GM12874 (cell line): Measurements from ENCODE around the gene CLEC18A.

Experiments
- TF ChIP-seq, protein P1 (sequence below): IDR thresholded peaks from 2 replicates; pipeline ENCODE4 v1.5.1; 2011; ENCODE audit warnings: low read depth, mild to moderate bottlenecking, control low read depth, low read length, moderate library complexity; ENCODE audit not compliant: insufficient read depth

CLEC18A gene

DNA sequence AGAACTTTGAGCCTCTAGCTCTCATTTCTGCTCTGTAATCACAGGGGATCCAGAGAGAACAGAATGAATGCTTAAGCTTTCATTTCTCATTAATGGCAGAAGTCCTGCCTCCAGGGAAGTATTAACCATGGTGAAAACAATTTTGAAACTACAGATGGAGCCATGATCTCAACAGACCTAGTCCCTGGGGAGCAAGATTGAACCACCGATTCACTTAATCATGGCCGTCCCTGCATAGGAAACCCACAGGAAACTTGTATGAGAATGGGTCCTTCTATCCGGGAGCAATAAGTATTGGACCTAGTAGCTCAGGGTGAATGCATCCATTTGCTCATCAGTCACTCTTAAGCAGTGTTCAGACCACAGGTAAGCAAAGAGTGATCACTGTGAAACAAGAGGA, 40.2 kb upstream of the CLEC18A start:
- TF ChIP-seq, protein P1, sequence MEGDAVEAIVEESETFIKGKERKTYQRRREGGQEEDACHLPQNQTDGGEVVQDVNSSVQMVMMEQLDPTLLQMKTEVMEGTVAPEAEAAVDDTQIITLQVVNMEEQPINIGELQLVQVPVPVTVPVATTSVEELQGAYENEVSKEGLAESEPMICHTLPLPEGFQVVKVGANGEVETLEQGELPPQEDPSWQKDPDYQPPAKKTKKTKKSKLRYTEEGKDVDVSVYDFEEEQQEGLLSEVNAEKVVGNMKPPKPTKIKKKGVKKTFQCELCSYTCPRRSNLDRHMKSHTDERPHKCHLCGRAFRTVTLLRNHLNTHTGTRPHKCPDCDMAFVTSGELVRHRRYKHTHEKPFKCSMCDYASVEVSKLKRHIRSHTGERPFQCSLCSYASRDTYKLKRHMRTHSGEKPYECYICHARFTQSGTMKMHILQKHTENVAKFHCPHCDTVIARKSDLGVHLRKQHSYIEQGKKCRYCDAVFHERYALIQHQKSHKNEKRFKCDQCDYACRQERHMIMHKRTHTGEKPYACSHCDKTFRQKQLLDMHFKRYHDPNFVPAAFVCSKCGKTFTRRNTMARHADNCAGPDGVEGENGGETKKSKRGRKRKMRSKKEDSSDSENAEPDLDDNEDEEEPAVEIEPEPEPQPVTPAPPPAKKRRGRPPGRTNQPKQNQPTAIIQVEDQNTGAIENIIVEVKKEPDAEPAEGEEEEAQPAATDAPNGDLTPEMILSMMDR: no peak

DNA sequence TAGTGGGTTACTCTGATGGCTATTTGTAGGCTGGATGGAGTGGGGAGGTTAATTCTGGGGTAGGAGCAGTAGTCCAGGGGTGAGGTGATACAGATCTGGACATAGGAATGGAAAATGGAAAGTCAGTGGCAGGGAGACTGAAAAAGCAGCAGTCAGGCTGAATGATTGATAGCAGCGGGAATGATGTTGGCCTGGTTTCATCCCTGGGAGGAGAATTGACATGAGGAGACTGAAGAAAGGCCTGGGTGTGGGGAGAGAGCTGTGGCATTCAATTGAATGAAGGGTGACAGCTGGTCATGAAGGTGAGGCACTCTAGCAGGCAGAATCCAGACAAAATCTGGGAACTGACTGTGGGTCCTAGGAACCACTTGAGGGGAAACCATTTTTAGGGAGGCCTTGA, 34.7 kb upstream of the CLEC18A start:
- TF ChIP-seq, protein P1: no peak

DNA sequence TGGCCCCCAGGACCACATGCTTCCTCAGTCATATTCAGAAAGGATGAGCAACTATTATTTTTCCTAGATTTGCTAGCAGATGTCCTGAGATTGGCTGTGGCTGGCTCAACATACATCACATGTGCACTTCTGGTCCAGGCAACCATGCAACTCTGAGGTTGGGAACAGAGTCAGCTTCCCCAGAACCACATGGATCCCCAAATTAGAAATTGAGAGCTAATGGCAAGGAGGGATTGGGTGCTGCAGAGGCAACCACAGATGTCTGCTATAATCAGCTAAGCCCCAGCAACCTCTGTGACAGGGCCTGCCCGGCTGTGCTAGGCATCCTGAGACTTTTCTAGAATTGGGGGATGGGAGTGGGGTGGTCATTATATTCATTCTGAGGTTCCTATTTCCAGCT, 33.8 kb upstream of the CLEC18A start:
- TF ChIP-seq, protein P1: no peak

DNA sequence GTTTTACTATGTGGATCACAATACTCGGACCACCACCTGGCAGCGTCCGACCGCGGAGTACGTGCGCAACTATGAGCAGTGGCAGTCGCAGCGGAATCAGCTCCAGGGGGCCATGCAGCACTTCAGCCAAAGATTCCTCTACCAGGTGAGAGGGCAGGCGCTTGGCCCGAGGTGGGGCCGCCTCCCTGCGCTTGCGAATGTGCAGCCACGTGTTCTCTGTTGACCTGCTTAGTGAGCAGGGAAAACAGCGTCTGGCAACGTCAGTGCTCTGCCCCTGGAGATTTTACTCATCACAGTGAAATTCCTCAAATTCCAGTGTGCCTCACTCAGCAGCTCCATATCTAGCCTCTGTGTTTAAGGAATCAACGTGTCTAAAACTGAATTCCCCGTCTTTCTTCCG, 33.4 kb upstream of the CLEC18A start:
- TF ChIP-seq, protein P1: no peak

DNA sequence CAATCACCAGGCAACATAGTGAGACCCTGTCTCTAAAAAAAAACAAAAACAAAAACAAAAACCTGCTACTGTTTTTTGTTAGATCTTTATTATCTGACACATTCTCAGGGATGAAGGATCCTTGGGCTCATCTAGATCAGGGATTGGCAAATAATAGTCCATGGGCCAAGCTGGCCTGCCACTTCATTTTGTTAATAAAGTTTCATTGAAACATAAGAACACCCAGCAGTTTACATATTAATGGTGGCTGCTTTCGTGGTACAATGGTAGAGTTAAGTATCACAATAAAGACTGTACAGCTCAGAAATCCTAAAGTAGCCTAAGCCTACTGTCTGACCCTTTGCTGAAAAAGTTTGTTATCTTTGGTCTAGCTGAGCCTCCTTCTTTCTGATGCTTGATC, 32.9 kb upstream of the CLEC18A start:
- TF ChIP-seq, protein P1: no peak

DNA sequence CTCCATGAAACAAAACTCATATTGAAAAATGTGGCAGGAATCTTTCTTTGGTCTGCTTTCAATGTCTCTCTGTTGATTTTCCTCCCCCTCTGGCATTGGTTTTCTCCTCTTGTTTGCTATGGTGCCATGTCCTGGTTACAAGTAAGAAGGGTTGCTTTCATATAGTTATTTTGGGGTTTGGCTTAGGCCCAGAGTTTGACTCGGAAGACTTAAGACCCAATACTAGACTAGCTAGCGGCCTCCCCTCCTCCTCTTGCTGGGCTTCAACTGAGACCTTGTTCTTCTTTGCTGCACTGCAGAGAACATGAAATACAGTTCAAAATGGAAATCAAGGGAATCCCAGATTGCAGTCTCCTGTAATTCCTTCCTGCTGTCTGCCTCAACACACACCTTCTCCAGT, 30.0 kb upstream of the CLEC18A start:
- TF ChIP-seq, protein P1: no peak

DNA sequence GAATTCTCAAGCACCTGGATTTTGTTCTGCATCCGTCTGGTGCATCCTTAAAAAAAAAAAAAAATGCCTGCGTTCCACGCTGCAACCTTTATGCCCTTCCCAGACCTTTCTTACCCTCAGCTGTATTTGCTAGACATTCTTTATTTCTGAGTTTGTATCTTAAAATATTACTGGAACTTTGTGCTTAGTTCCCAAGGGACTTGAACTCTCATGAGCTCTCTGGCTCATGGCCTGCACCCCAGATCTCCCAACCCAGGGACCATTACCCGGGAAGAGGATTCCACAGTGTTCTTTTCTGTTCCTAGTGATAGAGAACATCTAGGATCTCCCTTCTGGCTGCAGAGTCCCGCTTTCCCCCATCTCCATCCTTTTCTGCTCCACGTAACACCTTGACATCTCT, 28.9 kb upstream of the CLEC18A start:
- TF ChIP-seq, protein P1: no peak
